Skin of body (tissue), 2 donors: ENCODE measurements around the gene BLM. TPM values are rescaled to one million over a fixed set of nuclear protein-coding genes. Genes with fewer than 3 reads are reported as not detected.

Experiments
- DNase-seq: peaks from one replicate; lab custom pipeline; 2025; lab: John Stamatoyannopoulos, UW
- total RNA-seq: library from RNA; depleted of rRNA; stranded (reverse); fragments of >200 nt; gene quantifications from one replicate; pipeline ENCODE4 v1.2.3, GENCODE V29; 2014

The BLM gene
- total RNA-seq, 1 donor from 2014 or later, result 6.3 TPM

DNA sequence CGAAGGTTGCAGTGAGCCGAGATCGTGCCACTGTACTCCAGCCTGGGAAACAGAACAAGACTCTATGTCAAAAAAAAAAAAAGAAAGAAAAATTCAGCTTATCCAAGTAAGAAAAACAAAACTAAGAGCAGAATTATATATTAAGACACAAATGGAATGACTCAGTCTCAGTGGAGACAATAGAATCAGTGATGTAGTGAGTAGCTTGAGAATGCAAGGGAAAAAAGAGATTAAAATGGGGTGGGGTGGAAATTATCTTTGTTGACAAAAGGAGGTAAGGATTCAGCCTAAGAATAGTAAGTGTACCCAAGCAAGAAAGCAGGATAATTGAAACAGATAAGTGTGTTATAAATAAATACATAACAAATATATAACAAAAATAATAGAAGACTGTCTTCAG lies 70.7 kb downstream of the BLM start:
- no peak for DNase-seq

DNA sequence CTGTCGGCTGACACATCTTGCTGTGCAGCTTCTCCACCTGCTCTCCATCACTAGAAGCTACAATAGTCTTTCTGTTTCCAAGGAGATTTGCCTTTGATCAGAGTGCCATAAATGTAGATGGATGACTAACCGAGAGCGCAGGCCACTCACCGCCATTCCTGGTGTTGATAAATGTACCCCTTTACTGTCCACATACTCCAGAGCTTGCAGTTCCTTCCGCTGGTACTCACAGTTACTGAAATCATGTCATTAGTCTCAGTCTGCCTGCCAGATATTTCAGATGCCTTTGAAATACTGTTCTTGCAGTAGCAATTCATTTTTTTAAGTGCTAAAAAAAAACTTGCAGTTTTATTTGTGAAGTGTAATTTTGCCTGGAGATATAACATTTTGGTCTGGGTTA lies 72.3 kb downstream of the BLM start:
- DNase-seq, result no peak

DNA sequence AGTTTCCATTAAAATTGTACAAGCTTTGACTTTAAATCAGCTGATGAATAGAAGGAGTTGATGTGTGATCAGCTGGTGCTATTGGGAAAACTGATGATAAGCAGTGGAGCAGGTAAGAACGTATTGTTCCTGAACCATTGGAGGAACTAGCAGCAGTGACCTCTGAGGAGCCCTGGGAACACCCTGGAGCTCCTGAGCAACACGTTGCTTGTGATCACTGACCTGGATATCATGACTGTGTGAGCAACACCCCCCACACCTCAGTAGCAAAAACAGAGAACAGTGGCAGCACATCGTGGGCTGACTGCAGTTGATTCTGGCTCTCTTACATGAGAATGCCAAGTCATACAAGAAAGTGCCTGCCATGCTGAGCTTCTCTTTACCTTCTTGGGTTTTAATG lies 72.9 kb downstream of the BLM start:
- DNase-seq, result no peak

DNA sequence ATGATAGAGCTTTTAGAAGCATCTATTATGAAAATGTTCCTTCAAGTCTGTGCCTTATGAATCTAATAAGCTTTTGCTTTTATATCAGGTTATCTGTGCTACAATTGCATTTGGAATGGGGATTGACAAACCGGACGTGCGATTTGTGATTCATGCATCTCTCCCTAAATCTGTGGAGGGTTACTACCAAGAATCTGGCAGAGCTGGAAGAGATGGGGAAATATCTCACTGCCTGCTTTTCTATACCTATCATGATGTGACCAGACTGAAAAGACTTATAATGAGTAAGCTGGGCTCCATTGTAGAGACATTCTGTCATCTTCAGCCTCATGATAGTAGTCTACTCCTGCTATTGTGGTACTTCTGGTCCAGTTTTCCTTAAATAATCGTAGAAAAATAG lies 73.4 kb downstream of the BLM start:
- no peak for DNase-seq

DNA sequence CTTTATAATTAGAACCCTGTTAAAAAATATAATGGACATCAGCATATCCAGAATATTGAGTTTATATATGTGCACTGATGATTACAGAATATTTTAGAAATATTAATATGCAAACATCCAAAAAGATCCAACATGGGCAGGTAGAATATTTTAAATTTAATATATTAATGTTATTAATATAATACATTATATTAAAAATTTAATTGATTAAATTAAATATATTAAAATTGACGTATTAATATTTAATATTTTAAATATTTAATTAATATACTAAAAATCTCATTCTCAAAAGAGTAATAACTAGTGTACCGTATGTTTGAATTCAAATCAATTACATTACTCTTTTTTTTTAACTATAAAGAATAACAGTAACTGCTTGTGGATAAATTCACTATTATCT lies 77.4 kb downstream of the BLM start:
- no peak for DNase-seq

DNA sequence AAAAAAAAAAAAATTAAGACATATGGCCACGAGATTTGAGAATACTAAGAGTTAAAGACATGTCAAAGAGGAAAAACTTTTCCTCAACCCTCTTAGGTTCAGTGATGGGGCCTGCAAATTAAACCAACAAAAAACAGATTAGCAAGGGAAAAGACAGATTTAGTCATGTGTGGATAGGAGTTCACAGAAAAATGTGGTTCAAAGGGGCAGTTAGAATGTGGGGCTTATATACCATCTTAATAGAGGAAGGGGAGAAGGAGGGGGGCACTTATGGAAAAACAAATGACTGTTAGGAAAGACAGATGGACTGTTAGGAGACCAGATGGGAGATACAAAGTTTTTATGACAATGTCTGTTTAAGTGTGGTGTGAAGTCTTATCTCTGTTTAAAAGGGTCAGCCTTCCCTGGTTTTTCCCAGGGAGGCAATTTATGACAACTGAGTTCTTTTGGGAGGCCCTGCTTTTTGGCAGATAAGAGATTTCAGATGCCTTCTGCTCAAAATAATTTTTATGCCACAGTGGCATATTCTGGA lies 82.6 kb downstream of the BLM start:
- no peak for DNase-seq

DNA sequence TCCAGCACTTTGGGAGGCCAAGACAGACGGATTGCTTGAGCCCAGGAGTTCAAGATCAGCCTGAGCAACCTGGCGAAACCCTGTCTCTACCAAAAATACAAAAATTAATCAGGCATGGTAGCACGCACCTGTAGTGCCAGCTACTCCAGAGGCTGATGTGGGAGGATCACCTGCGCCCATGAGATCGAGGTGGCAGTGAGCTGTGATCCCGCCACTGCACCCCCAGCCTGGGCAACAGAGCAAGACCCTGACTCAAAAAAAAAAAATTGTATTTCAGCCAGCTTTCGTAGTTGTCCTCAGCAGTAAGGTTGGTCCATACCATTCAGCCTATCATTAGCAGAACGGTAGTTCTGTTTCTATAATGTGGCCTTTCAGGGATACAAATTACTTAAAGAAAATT lies 84.7 kb downstream of the BLM start:
- DNase-seq, result no peak

DNA sequence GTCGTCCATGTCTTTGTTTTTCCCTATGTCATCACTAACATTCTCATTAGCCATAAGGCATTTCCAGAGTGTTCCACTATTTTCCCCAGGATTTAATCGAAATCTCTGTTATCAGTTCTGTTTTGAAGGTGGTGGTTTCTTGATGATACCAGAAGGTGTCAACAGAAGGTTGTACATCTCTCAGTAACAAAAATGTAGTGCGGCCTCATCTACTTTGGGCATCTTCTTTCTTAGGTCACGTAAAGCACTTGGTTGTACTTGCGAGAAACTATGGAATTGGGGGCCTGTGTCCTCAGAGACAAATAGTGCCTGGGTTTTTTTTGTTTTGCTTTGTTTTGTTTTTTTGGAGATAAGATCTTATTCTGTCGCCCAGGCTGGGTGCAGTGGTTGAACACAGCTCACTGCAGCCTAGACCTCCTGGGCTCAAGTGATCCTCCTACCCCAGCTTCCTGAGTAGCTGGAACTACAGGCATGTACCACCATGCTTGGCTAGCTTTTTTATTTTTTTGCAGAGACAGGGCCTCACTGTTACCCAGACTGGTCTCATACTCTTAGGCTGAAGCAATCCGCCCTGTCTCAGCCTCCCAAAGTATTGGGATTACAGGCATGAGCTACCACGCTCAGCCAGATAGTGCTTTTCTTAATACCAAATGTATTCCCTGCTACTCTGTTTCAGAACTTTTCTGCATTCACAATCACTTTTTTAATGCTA lies 90.1 kb downstream of the BLM start:
- no peak for DNase-seq

DNA sequence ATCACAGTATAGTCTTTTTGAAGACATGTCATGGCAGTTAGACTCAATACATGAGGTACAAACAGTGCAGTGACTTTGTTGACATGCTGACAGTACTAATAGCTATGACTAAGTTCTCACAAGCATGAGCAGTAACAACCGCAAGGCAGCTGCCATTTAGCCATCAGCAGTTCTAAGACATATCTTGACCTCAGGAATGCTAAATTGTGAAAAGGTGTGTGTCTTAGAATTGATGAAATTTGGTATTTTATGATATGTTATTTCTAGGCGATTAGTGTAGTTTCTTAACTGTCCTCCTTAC lies 90.6 kb downstream of the BLM start:
- no peak for DNase-seq

DNA sequence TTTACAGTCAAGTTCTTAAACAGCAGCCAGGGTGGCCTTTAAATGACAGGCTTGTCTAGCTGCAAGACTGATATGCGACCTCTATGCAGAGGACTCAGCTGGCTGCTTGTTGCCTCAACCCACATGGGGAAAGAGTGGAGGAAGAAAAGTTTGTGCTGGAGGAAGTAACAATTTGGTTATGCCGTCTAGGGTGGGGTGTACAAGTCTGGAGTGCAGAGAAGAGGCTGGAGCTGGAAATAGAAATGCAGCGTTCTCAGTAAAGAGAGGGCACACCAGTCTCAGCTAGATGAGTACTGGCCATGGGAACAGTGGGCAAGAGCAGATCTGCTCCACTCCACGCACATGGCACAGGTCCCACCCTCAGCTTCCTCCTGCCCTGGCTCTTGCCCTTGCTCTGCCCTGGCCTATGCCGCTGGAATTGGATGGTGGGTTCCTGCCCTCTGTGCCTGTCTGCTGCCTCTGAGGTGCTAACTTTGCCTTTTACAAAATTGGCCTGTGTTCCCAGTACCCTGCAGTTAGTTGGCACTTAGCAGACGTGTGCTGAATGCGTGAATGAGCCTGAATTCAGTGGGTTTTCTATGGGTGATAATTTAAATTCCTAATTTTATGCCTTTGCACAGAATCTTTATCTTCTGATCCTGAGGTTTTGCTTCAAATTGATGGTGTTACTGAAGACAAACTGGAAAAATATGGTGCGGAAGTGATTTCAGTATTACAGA lies 91.5 kb downstream of the BLM start:
- no peak for DNase-seq

DNA sequence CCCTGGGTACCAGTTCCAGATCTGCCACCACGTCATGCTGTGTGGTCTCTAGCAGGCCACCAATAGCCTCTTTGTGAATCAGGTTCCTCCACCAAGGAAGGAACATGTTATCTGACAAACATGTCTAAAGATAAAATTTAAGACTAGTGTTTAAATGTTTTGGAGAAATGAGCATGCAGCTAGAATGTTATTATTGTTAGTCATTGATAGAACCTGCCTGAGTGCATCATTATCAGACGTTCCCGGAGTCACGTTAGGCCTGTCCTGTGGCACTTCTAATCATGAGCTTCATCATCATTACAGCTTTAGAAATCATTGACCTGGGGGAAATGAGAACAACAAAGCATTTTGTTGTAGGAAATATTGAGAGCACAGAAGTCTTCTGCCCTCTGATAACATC lies 92.4 kb downstream of the BLM start:
- DNase-seq, result no peak

DNA sequence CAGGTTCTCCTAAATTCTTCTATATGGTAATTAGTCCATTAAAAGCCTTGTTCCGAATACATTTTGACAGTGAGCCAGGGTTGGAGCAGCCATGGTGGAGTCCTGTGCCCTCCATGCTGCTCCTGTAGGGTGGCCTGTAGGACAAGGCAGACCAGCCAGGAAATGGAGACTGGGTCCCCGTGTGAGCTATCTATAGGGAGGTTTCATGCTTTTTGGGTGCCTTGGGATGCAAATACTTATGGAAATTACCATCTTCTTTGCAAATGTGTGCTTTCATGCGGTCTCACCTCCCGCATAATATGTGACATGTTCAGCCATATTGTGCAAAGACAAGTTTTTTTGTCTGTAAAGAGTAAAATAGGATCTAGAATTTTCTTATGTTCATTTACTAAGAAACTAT lies 93.2 kb downstream of the BLM start:
- no peak for DNase-seq

DNA sequence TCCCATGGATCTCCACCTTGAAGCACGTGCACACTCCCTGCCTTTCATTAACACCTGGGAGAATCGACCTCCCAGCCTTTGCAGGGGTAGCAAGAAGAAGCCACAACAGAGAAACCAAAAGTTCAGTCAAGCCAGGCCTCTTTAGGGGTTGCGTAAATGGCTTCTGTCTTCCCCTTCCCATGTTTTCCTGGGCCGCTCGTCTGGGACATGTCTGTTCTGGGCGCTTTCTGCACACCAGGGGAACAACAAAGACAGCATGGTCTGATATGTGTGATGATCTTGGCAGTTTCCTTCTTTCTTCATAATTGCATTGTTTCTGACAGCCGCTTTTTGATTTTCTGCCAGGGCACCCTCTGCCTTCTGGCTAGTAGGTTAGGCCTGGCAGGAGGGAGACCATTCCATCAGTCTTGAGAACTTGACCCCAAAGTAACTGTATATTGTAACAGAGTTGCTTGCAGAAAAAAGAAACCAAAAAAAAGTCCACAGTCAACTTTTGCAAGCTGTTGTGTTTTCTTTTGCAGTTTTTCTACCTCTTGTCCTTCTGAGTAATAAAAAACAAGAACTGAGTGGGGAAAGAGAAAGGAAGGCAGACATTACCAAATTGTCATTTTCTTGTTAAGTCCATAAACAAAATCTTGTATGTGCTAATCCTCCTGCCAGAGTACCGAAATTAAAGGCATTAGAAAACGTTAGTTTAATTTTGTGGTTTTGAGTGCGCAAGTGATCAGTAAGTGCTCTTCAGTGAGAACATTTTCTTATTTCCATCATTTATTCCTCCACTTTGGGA lies 95.2 kb downstream of the BLM start:
- DNase-seq, result no peak

DNA sequence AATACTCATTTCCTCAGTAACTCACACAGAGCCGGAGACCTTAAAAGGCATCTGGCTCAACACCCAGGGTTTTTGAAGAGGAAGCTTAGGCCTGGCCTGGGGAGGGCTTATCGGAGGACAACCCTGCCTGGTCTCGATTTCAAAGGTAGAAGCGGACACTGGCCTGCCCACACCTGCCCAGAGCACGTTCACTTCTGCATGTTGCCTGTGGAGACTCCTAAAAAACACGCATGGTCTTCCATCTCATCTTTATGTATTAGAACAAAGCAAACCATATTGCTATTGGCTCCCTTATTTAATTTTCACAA lies 95.8 kb downstream of the BLM start:
- DNase-seq, result no peak

DNA sequence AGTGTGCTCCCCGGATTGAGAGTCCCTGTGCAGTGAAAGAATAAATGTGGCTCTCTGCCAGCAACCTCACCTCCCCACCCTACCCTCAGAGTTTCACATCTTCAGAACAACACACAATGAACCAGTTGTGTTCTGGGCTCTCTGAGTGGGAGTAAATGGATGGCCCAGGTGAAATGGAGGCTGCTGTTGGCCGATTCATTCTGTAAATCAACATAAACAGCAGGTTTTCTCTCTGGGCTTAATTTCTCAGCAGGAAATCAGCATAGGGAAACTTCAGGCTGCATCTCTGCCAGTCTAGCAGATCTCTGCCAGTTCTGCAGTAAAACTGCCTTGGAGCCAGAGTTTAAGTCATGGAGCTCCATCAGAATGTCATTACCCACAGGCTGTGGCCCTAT lies 96.6 kb downstream of the BLM start:
- DNase-seq, result no peak

DNA sequence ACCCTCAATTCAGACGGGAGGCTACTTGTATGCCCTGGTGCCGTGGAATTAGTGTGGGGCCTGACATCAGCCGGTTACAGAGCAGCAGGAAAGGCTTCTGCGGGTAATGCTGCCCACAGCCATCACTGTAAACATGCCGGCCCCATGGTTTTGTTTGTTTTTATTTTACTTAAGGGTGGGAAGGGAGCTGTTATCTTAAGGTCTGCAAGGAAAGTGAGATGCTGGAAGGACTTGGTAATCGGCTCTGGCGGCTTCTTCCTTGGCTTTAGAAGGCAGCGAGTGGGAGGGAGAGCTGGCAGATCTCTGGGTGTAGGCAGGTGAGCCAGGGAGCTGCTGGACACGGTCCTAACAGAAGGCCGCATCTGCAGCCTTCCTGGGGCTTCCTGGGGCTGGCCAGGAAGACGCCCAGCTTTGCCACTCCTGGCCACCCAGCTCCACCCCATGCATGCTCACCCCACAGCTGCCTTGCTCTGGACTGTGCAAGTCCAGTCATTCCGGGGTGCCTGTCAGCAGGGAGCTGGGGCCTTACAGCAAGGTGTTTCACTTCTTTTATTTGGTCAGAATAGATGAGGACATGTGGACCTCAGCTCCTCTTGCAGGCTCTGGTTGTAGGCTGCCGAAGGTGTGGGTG lies 97.2 kb downstream of the BLM start:
- DNase-seq, result no peak

DNA sequence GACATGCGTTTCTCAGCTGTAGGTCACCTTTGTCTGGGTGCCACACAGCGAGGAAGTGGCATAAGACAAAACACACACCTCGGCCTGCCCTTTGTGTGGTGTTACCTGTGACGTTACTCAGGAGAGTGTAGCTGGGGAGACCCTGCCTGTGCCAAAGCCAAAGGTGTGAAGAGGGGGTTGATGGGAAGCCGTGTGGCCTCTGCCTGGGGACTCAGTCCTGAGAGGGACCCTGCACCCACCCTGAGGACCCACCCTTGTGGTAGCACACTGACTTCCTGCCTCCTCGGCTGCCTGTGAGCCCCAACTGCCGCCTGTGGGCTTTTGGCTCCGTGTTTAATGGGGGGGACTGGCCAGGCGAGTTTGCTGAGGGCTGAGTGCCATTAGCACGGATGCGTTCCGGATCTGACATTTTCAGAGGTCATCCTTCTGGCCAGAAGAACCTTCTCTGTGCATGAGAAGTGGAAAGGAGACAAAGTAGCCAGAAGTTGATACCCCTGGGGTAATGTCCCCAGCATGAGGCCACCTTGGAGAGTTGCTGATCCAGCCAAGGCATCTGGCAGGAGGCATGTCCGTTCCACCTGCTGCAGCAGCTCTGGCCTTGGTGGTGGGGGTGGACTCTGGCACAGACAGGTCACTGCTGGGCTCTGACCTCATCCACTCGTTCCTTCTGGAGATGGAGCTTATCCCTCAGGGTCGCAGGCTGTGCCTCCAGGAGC lies 99.4 kb downstream of the BLM start:
- no peak for DNase-seq

DNA sequence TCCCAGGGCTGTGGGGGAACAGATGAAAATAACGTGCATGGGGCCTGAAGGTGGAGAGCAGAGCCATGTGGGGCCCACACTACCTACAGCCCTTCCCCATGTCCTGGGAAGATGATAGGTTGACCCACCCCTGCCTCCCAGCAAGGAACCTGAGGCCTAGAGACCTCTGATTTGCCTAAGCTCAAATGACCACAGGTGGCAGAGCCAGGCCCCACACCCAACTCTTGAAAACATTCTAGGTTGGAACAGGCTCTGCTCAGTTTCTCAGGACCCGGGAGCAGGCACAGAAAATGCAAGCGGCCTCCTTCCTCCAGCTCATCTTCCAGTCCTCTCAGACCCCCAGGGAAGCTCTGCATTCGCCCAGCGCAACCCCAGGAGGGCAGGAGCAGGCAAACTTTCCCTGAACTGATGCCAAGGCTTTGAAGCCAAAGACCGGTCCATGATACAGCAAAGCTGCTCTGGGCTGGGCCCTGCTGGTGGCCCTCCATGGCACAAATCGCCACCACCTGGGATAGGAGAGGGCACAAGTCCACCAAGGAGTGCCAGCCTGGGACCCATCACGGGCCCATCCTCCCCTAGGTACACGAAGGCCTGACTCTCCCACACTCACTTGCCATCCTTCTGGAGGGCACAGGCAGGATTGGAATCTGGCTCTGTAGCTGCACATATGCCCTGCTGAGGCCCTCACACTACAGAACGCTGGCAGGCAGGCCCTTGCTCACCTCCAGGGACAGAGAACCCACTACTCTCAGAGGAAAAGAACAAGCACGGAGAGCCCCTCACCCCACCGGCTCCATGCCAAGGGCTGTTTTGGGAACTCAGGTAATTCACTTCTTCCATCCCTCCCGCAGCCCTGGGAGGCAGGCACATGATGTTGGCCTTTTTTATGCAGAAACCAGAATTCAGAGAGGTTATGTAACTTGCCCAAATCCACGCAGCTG lies 100.2 kb downstream of the BLM start:
- no peak for DNase-seq

DNA sequence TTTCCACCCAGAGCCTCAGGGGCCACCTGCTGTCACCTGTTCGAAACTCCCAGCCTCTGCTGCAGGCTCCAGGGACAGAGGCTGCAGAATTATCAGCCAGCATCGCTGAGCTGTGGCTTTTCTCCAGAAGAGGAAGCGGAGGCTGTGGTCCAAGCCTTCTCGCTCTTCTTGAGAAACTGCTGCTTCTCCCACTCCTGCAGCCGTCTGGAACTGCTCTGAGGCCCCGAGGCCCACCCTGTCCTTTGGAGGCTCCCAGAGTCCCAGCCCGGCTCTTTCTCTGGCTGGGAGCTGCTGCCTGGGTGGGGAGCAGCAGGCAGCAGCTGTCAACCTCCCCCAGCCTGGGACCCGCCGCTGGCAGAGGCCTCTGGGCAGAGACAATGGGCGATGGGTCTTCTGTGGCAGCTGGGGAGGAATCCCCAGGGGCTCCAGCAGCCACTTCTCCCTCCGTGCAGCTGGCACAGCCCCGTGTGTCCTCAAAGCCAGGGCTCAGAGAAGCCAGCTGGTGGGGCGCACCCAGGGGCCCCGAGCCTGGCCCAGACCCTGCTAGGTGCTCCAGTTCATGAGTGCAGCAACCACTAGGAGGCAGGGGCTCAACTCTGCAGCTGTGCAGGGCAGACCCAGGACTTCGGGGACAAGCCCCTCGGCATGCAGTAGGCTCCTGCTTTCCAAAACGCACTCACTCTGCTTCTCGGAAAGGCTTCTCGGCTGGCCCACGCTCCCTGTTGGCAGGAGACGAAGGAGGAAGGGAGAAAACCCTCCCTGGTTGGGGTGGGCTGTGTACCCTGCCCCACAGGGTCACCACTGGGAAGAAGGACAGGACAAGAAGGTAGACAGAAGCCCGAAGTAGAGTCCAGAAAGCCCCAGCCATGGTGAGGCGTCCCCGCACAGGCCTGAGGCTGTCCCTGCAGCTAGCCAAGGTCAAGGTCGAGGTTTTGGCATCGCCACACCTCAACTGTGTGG lies 101.4 kb downstream of the BLM start:
- DNase-seq, result no peak
